NCI-H82 treated with DMSO at 0.1 percent for 48 hours (cell line): ENCODE data around the gene ZCCHC24.

Experiments used
- DNase-seq: peaks from one replicate; lab custom pipeline; 2025; ENCODE audit not compliant: unreplicated experiment; lab: John Stamatoyannopoulos, UW

Gene ZCCHC24

GRCh38 chr10:79400146-79401004 lies 45.0 kb downstream of the ZCCHC24 start:
- DNase-seq: peak; percentile 4

DNA sequence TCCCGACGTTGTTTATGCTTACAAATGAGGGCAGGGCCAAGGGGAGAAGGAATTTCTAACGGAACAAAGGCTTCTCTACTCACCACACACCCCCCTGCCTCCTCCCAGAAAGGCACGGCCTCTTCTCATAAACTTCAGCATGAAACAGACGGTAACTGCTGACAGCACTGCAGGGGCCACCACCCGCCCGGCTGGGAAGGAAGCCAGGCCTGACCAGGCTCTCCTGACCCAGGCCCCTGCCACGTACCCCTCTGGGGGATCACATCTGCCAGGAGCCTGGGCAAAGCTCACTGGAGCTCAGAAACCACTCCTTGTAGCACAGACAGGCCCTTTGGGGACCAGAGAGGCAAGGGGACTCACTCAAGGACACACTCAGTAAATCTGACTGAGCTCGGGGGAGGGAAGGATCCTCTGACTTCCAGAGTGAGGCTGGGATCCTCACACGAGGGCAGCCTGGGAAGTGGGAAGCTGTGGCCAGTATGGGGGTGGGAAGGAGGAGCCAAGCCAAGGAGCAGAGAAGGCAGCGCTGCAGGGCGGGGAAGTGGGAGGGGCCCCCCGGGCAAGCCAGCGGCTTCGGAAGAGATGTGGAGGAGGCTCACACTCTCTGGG lies 46.1 kb downstream of the ZCCHC24 start:
- DNase-seq: no peak

- no peak for DNase-seq
These were observed 46.8 kb downstream of the ZCCHC24 start for GRCh38 chr10:79398642-79399041.

- no peak for DNase-seq
These were observed 47.7 kb downstream of the ZCCHC24 start for GRCh38 chr10:79397575-79398303.

GRCh38 chr10:79397051-79397450 lies 48.4 kb downstream of the ZCCHC24 start:
- no peak for DNase-seq

- no peak for DNase-seq
These were observed 48.9 kb downstream of the ZCCHC24 start for GRCh38 chr10:79396520-79396919.

GRCh38 chr10:79394664-79395063 lies 50.8 kb downstream of the ZCCHC24 start:
- no peak for DNase-seq

GRCh38 chr10:79393924-79394610 lies 51.4 kb downstream of the ZCCHC24 start:
- DNase-seq: no peak

DNA sequence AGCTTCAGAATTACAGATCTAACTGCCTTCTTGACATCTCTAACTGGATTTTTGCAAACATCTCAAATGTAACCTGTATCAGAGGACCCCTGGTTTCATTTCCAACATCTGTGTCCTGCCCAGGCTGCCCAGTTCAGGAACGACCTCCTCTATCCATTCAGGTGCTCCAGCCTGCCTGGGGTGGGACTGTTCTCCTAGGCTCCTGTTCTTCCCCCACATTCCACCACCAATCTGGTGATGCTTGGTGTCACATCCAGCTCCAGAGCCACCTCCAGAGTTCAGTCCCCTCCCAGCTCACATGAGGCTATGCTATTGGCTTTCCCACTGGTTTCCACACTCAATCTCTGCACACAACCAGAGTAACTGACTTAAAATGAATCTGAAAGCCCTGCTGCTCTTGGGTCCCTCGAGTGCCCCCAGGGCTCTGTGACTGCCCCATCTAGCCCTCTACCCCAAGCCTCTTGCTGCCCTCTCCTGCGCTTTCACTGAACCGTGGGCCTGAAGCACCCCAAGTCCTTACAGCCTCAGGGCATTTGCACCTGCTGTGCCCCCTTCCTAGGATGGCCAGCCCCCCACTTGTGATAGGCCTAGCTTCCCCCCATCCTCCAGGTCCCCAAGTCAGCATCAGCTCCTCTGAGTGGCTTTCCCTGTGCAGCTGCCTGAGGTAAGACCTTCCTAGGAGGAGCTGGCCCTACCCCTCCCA lies 52.1 kb downstream of the ZCCHC24 start:
- DNase-seq: no peak

- DNase-seq: no peak
These were observed 52.8 kb downstream of the ZCCHC24 start for GRCh38 chr10:79392506-79393176.

- DNase-seq: no peak
These were observed 53.4 kb downstream of the ZCCHC24 start for GRCh38 chr10:79392020-79392398.

DNA sequence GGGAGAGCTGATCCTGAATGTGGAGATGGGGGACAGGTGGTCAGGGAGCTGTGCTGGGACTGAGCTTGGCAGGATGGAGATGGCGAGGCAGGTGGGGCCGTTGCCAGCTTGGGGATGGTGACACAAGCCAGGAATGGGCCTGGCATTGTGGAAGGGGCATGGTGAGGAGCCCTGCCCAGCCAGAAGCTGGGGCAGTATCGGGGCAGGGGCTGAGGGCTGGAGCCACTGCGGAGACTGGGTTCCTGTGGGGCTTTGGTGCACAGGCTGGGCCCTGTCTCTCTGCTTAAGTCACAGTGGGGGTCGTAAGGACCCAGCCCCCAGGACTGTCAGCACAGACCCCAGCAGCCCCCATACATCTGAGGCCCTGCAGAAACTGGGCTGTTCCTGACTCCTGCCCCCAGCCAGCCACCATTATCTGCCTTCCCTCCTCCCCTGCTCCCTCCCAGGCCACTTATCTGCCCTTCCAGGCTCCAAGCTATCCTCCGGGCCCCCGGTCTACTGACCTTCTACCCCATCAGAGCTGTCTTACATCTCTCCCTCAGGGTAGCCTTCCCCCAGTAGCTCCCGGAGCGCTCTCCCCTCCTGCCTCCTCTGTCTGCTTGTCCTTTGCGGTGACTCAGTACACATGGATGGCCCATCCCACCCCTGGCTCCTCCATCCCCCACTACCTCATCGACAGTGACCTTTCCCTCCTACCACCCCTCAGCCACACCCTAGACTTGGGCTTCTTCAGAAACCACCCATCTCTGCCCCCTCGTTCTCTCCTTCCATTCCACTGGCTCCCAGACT lies 54.0 kb downstream of the ZCCHC24 start:
- no peak for DNase-seq

GRCh38 chr10:79390551-79391229 lies 54.7 kb downstream of the ZCCHC24 start:
- DNase-seq: no peak

GRCh38 chr10:79390057-79390456 lies 55.4 kb downstream of the ZCCHC24 start:
- DNase-seq: no peak

- no peak for DNase-seq
These were observed 57.2 kb downstream of the ZCCHC24 start for GRCh38 chr10:79387974-79388850.

GRCh38 chr10:79387466-79387973 lies 57.9 kb downstream of the ZCCHC24 start:
- DNase-seq: no peak

GRCh38 chr10:79386637-79387465 lies 58.6 kb downstream of the ZCCHC24 start:
- DNase-seq: no peak
